Panc1 (cell line): ENCODE data around the gene AHCTF1. TPM values are rescaled to one million over a fixed set of nuclear protein-coding genes. Genes with fewer than 3 reads are reported as not detected.
A peak's percentile ranks its signal among the peaks of the same experiment; 100 is the strongest.

Experiments used
- ATAC-seq: fragments of 200-7000 bp; cut with Tn5 transposase; 2 replicates; pipeline ENCODE4 v1.9.1; 2020; ENCODE audit warnings: mild to moderate bottlenecking, moderate library complexity
- BruUV-seq: library from RNA; stranded (reverse); fragments of 400-500 nt; replicated peaks from 2 replicates; lab custom pipeline; 2021; lab: Mats Ljungman, UMichigan
- CTCF ChIA-PET: fragments of 300-600 bp; sonication (Branson Sonifier 250); formaldehyde crosslinking; loops from one replicate; lab custom pipeline; 2022; ENCODE audit warnings: antibody characterized with exemption; lab: Charles Lee
- POLR2A ChIA-PET: fragments of 300-600 bp; sonication (Branson Sonifier 250); formaldehyde crosslinking; loops from one replicate; lab custom pipeline; 2022; ENCODE audit warnings: antibody characterized with exemption; lab: Charles Lee
- DNase-seq: peaks from one replicate; pipeline ENCODE4 v3.0.0-alpha.2; 2010; ENCODE audit warnings: low read depth, low spot score
- H3K27ac ChIP-seq: 2 replicates; pipeline ENCODE4 v1.5.1; 2011; ENCODE audit warnings: mild to moderate bottlenecking, low read length, inconsistent platforms
- H3K27me3 ChIP-seq: fragments of 200-500 bp; sonication (Bioruptor generic); 2 replicates; pipeline ENCODE4 v1.6.0; 2014; ENCODE audit warnings: low read length, inconsistent platforms; ENCODE audit not compliant: control insufficient read depth, insufficient read depth
- H3K36me3 ChIP-seq: fragments of 200-500 bp; sonication (Bioruptor generic); 2 replicates; pipeline ENCODE4 v1.5.1; 2014; ENCODE audit warnings: inconsistent platforms, mild to moderate bottlenecking, low read length, moderate library complexity; ENCODE audit not compliant: control insufficient read depth, insufficient read depth
- H3K4me1 ChIP-seq: 2 replicates; pipeline ENCODE4 v1.5.1; 2011; ENCODE audit warnings: inconsistent platforms, mild to moderate bottlenecking, low read length, moderate library complexity; ENCODE audit not compliant: control insufficient read depth, insufficient read depth
- H3K4me3 ChIP-seq, 2 experiments: 2 replicates each; pipeline ENCODE4 v1.5.1; 2011 to 2012; ENCODE audit warnings: low read depth in 2 of 2, low read length in 2 of 2, mild to moderate bottlenecking in 2 of 2, inconsistent platforms in 1 of 2, moderate library complexity in 1 of 2
- H3K9me3 ChIP-seq: fragments of 200-500 bp; sonication (Bioruptor generic); 2 replicates; pipeline ENCODE4 v1.5.1; 2014; ENCODE audit warnings: low read depth, mild to moderate bottlenecking, inconsistent platforms, low read length, moderate library complexity; ENCODE audit not compliant: control insufficient read depth, insufficient read depth
- POLR2AphosphoS5 ChIP-seq: IDR thresholded peaks from 2 replicates; pipeline ENCODE4 v1.6.1; 2012; ENCODE audit warnings: mild to moderate bottlenecking, low read depth, low read length, moderate library complexity
- SIN3A ChIP-seq: IDR thresholded peaks from 2 replicates; pipeline ENCODE4 v1.6.1; 2012; ENCODE audit warnings: low read depth, mild to moderate bottlenecking, low read length, moderate library complexity, borderline replicate concordance; ENCODE audit not compliant: insufficient read depth
- TCF7L2 ChIP-seq: IDR thresholded peaks from 2 replicates; pipeline ENCODE4 v1.6.1; 2011; ENCODE audit warnings: mild to moderate bottlenecking, low read depth, low read length, inconsistent platforms
- in situ Hi-C: cut with HindIII; loops from 2 replicates; pipeline ENCODE4 v1.10.0; 2016; ENCODE audit warnings: low sequenced_read_pairs, low pct_unique_long_range_greater_than_20kb
- intact Hi-C: fragments of 100-400 bp; cut with micrococcal nuclease; formaldehyde crosslinking; loops from one replicate; pipeline ENCODE4 v1.10.0; 2022; ENCODE audit not compliant: unreplicated experiment
- total RNA-seq: library from RNA; stranded (reverse); gene quantifications from one replicate; pipeline ENCODE4 v1.2.1, GENCODE V29; 2021; ENCODE audit not compliant: unreplicated experiment
- TF ChIP-seq, protein P1 (sequence below), 2 experiments: IDR thresholded peaks; 2 replicates each; pipeline ENCODE4 v1.6.1; 2011 to 2012; ENCODE audit warnings: low read depth in 2 of 2, control low read depth in 1 of 2, low read length in 1 of 2, mild to moderate bottlenecking in 1 of 2, moderate library complexity in 1 of 2; ENCODE audit not compliant: insufficient read depth in 1 of 2
- TF ChIP-seq, protein P2 (sequence below): fragments of 450-650 bp; IDR thresholded peaks from 2 replicates; pipeline ENCODE4 v1.5.1; 2017; ENCODE audit warnings: mild to moderate bottlenecking

Gene AHCTF1
- total RNA-seq, 1 experiment from 2014 or later = 49.9 TPM

DNA sequence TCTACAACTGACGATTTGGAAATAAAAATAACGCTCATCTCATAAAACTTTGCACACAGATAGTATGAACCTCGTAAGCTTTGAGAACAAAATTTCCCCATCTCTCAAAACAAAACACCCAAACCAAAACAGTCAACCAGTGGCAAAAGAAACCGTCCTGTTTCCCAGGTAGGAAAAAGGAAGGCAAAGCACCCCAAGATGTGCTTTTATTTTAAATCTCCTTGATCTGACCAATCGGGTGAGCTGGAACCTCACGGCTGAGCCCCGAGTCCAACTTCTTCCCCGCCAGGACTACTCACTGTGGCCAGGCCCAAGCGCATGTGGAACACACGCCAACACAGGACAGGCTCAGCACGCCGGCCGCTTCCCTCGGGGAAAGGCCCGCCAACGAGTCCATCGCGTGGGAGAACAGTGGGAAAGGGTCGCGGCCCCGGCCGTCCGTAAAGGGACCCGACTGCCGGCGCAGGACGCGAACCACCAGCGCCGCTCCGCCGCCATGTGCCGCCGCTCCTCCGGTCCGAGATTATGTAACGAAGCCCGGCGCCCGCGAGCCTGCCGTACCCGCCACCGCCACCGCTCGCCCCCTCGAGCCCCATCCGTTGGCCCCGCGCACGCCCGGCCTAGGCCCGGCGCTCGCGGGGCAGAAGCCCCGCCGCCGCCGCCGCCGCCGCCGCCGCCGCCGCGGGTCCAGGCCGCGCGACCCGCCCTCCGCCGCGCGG lies 759 bp downstream of the AHCTF1 start:
- ATAC-seq (peak; percentile 33), DNase-seq (no peak)
- Histone ChIP-seq H3K4me1 (peaks cover 8% of the 10 kb centered on the region; the same call in 1 of the 2 replicates), H3K36me3 (peaks cover 5% of the 10 kb centered on the region), H3K4me3 (peak overlapping the region; percentile 83 to 89), H3K27me3 (no peaks in the 10 kb centered on the region), H3K27ac (peak overlapping the region; percentile 93), H3K9me3 (no peaks in the 10 kb centered on the region)
- in situ Hi-C loops = no loop called here
- ChIA-PET POLR2A (no interaction called here), CTCF (no interaction called here)
- no TSS peak for BruUV-seq
- TF ChIP-seq TCF7L2 (no peak), POLR2AphosphoS5 (no peak), SIN3A (0 out of 2 replicates have a peak, but pooled peaks have one; percentile 25)
- intact Hi-C loops = no loop called here

- in situ Hi-C loops (no loop called here), intact Hi-C loops (no loop called here)
- ATAC-seq (no peak), DNase-seq (no peak)
- TF ChIP-seq POLR2AphosphoS5 (no peak), TCF7L2 (no peak), SIN3A (no peak)
- TF ChIP-seq, protein P1, sequence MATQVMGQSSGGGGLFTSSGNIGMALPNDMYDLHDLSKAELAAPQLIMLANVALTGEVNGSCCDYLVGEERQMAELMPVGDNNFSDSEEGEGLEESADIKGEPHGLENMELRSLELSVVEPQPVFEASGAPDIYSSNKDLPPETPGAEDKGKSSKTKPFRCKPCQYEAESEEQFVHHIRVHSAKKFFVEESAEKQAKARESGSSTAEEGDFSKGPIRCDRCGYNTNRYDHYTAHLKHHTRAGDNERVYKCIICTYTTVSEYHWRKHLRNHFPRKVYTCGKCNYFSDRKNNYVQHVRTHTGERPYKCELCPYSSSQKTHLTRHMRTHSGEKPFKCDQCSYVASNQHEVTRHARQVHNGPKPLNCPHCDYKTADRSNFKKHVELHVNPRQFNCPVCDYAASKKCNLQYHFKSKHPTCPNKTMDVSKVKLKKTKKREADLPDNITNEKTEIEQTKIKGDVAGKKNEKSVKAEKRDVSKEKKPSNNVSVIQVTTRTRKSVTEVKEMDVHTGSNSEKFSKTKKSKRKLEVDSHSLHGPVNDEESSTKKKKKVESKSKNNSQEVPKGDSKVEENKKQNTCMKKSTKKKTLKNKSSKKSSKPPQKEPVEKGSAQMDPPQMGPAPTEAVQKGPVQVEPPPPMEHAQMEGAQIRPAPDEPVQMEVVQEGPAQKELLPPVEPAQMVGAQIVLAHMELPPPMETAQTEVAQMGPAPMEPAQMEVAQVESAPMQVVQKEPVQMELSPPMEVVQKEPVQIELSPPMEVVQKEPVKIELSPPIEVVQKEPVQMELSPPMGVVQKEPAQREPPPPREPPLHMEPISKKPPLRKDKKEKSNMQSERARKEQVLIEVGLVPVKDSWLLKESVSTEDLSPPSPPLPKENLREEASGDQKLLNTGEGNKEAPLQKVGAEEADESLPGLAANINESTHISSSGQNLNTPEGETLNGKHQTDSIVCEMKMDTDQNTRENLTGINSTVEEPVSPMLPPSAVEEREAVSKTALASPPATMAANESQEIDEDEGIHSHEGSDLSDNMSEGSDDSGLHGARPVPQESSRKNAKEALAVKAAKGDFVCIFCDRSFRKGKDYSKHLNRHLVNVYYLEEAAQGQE (IDR thresholded peaks at IDR 0.05; ENCODE audit: insufficient read depth in 1 of 2, low read depth in 2 of 2, low read length in 1 of 2) = no peak
- TF ChIP-seq, protein P2, sequence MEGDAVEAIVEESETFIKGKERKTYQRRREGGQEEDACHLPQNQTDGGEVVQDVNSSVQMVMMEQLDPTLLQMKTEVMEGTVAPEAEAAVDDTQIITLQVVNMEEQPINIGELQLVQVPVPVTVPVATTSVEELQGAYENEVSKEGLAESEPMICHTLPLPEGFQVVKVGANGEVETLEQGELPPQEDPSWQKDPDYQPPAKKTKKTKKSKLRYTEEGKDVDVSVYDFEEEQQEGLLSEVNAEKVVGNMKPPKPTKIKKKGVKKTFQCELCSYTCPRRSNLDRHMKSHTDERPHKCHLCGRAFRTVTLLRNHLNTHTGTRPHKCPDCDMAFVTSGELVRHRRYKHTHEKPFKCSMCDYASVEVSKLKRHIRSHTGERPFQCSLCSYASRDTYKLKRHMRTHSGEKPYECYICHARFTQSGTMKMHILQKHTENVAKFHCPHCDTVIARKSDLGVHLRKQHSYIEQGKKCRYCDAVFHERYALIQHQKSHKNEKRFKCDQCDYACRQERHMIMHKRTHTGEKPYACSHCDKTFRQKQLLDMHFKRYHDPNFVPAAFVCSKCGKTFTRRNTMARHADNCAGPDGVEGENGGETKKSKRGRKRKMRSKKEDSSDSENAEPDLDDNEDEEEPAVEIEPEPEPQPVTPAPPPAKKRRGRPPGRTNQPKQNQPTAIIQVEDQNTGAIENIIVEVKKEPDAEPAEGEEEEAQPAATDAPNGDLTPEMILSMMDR = no peak
- Histone ChIP-seq H3K4me1 (peaks cover 10% of the 10 kb centered on the region), H3K27me3 (no peaks in the 10 kb centered on the region), H3K4me3 (no peak overlapping the region), H3K27ac (no peak overlapping the region), H3K36me3 (peaks cover 5% of the 10 kb centered on the region), H3K9me3 (no peaks in the 10 kb centered on the region)
- TSS peak; percentile 5 for BruUV-seq
- ChIA-PET CTCF (interaction anchor here (0.6 kb wide), 1 partner anchor 20 kb away, joined by 3 read pairs; no protein-coding TSS in a partner anchor), POLR2A (interaction anchor here (0.6 kb wide), 1 partner anchor 16 kb away, joined by 3 read pairs; no protein-coding TSS in a partner anchor)
Measured at GRCh38 chr1:246925997-246926626, 5.6 kb downstream of the AHCTF1 start.
